Lung (tissue), 12 donors: ENCODE measurements around the gene GXYLT2. TPM values are rescaled to one million over a fixed set of nuclear protein-coding genes. Genes with fewer than 3 reads are reported as not detected.

ENCODE experiments used
- ATAC-seq: fragments of 200-7000 bp; cut with Tn5 transposase; one replicate; pipeline ENCODE4 v1.9.1; 2020; ENCODE audit warnings: moderate number of reproducible peaks; ENCODE audit not compliant: insufficient read depth, low FRiP score
- DNase-seq, 3 donors: peaks; one replicate each; pipeline ENCODE4 v3.0.0-alpha.2; 2013 to 2017
- H3K27ac ChIP-seq, 2 donors: one replicate each; pipeline ENCODE4 v1.5.1; 2013; ENCODE audit warnings: mild to moderate bottlenecking in 2 of 2, moderate library complexity in 2 of 2, control low read depth in 1 of 2, inconsistent platforms in 1 of 2, low read depth in 1 of 2, low read length in 1 of 2
- H3K27me3 ChIP-seq, 3 donors: one replicate each; pipeline ENCODE4 v1.5.1; 2013; ENCODE audit warnings: low read length in 2 of 3; ENCODE audit not compliant: control insufficient read depth in 3 of 3, insufficient read depth in 3 of 3
- H3K36me3 ChIP-seq, 4 donors: one replicate each; pipeline ENCODE4 v1.5.1; 2013; ENCODE audit warnings: low read length in 4 of 4, mild to moderate bottlenecking in 1 of 4, moderate library complexity in 1 of 4; ENCODE audit not compliant: control insufficient read depth in 4 of 4, insufficient read depth in 4 of 4
- H3K4me1 ChIP-seq, 5 donors: one replicate each; pipeline ENCODE4 v1.5.1; 2013; ENCODE audit warnings: low read length in 5 of 5, mild to moderate bottlenecking in 2 of 5, moderate library complexity in 1 of 5; ENCODE audit not compliant: control insufficient read depth in 5 of 5, insufficient read depth in 5 of 5
- H3K4me3 ChIP-seq: one replicate; pipeline ENCODE4 v1.5.1; 2013; ENCODE audit warnings: mild to moderate bottlenecking, control low read depth, moderate library complexity
- H3K9ac ChIP-seq, 2 donors: one replicate each; pipeline ENCODE4 v1.5.1; 2013; ENCODE audit warnings: low read length in 2 of 2, control low read depth in 1 of 2; ENCODE audit not compliant: insufficient read depth in 1 of 2
- H3K9me3 ChIP-seq, 4 donors: one replicate each; pipeline ENCODE4 v1.5.1; 2013; ENCODE audit warnings: low read length in 3 of 4, mild to moderate bottlenecking in 1 of 4, moderate library complexity in 1 of 4; ENCODE audit not compliant: control insufficient read depth in 4 of 4, insufficient read depth in 3 of 4
- WGBS, 2 donors: extraction: QIAGEN DNeasy Blood & Tissue Kit; methylation state at CpG; one replicate each; pipeline ENCODE4 v1.1.7; 2013; 5-methylcytosine and 5-hydroxymethylcytosine counted together
- polyA plus RNA-seq, 2 donors: library from polyadenylated mRNA; stranded (reverse); fragments of 200-250 nt; gene quantifications; one replicate each; pipeline ENCODE4 v1.2.1, GENCODE V29; 2013
- total RNA-seq, 2 donors: library from RNA; depleted of rRNA in 1 of 2; stranded (reverse); fragments of >200 nt in 1 of 2; gene quantifications; one replicate each; pipeline ENCODE4 v1.2.1, GENCODE V29; 2014 to 2021
- TF ChIP-seq, protein P1 (sequence below): IDR thresholded peaks from 2 replicates; pipeline ENCODE4 v1.5.1; 2012; ENCODE audit warnings: mild to moderate bottlenecking; ENCODE audit errors: control extremely low read depth, extremely low read depth
- donor health status: control.
- donor health status: control.
- donor health status: Bipolar disorder and iron deficiency.
- donor health status: healthy.
- donor health status: DM: yes; HTN: yes; CAD: no.

Gene GXYLT2
- total and polyA plus RNA-seq, 4 donors = 0.52 to 46.8 (median 4.8) TPM

DNA sequence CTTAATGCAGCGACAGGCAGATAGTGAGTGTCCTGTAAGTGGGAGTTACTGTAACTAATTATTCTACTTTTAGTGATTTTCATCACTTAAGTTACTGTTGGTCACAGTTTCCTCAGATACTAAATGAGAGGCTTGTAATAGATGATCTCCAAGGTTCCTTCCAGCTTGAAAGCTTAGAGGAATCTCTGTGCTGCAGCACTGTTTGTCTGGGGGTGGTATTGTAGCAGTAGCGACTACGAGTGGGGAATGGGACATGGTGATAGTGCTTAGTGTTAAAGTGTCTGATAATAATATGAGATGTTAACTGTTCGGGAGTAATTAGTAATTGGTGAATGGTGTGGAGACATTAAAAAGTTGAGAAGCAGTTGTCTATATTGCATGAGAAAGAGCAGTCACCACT, 121.2 kb downstream of the GXYLT2 start:
- no peaks in the 10 kb centered on the region for H3K27me3 ChIP-seq
- ATAC-seq (no peak), DNase-seq (no peak)
- no peak overlapping the region for H3K27ac ChIP-seq
- peaks cover 0 to 24% (median 4%) of the 10 kb centered on the region in 5 donors for H3K4me1 ChIP-seq
- no peak overlapping the region for H3K9ac ChIP-seq
- H3K9me3 ChIP-seq = no peaks in the 10 kb centered on the region
- TF ChIP-seq, protein P1, sequence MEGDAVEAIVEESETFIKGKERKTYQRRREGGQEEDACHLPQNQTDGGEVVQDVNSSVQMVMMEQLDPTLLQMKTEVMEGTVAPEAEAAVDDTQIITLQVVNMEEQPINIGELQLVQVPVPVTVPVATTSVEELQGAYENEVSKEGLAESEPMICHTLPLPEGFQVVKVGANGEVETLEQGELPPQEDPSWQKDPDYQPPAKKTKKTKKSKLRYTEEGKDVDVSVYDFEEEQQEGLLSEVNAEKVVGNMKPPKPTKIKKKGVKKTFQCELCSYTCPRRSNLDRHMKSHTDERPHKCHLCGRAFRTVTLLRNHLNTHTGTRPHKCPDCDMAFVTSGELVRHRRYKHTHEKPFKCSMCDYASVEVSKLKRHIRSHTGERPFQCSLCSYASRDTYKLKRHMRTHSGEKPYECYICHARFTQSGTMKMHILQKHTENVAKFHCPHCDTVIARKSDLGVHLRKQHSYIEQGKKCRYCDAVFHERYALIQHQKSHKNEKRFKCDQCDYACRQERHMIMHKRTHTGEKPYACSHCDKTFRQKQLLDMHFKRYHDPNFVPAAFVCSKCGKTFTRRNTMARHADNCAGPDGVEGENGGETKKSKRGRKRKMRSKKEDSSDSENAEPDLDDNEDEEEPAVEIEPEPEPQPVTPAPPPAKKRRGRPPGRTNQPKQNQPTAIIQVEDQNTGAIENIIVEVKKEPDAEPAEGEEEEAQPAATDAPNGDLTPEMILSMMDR = no peak
- peaks cover 0 to 13% (median 6%) of the 10 kb centered on the region in 4 donors for H3K36me3 ChIP-seq
- H3K4me3 ChIP-seq = no peak overlapping the region
- WGBS, 2 donors = 86 to 94% methylated on average over 4 of the region's 4 CpGs

GRCh38 chr3:73009750-73010149, 121.9 kb downstream of the GXYLT2 start:
- DNase-seq = no peak
- no peak for ATAC-seq
- 77 to 87% methylated on average over 3 of the region's 3 CpGs for WGBS, 2 donors
- Histone ChIP-seq H3K36me3 (peaks cover 0 to 13% (median 6%) of the 10 kb centered on the region in 4 donors), H3K4me3 (no peak overlapping the region), H3K9me3 (no peaks in the 10 kb centered on the region), H3K27me3 (no peaks in the 10 kb centered on the region), H3K9ac (no peak overlapping the region), H3K4me1 (peaks cover 0 to 19% (median 0%) of the 10 kb centered on the region in 5 donors), H3K27ac (no peak overlapping the region)
- TF ChIP-seq, protein P1 = no peak

DNA sequence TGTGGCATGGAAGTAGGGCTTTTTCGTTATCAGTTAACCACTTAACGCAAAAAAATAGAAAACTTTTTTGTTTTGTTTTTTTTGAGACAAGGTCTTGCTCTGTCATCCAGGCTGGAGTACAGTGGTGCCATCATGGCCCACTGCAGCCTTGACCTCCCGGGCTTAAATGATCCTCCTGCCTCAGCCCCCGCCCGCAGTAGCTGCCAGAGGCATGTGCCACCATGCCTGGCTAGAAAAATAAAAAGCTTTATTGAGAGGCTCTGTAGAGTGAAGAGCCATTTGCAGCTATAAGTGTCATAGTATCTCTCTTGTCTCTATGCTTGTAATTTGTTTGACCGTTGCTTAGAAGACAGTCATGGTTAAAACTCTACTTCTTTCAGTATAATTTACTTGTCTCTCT, 122.3 kb downstream of the GXYLT2 start:
- no peak for DNase-seq

More for the DNA sequence above, 122.3 kb downstream of the GXYLT2 start:
- no peak overlapping the region for H3K9ac ChIP-seq
- no peak for ATAC-seq
- peaks cover 0 to 11% (median 4%) of the 10 kb centered on the region in 4 donors for H3K36me3 ChIP-seq
- no peak overlapping the region for H3K27ac ChIP-seq
- H3K4me3 ChIP-seq = no peak overlapping the region
- TF ChIP-seq, protein P1 = no peak
- H3K27me3 ChIP-seq = no peaks in the 10 kb centered on the region
- H3K9me3 ChIP-seq = no peaks in the 10 kb centered on the region
- peaks cover 0 to 19% (median 0%) of the 10 kb centered on the region in 5 donors for H3K4me1 ChIP-seq
- 92 to 95% methylated on average over 6 of the region's 6 CpGs for WGBS, 2 donors
